ENCODE data around the gene BSG.
"Not testable (repeated sequence)": the region's sequence is repeated elsewhere in the genome, so short reads cannot be mapped to it uniquely, and the experiment has no call there.

Gene BSG

GRCh38 chr19:604355-604754 is 32.0 kb downstream of the BSG start:
- no peak for DNase-seq (ENCODE audit: low spot score)

GRCh38 chr19:605061-605971 is 32.9 kb downstream of the BSG start:
- DNase-seq (ENCODE audit: low spot score), result not testable (repeated sequence)

DNA sequence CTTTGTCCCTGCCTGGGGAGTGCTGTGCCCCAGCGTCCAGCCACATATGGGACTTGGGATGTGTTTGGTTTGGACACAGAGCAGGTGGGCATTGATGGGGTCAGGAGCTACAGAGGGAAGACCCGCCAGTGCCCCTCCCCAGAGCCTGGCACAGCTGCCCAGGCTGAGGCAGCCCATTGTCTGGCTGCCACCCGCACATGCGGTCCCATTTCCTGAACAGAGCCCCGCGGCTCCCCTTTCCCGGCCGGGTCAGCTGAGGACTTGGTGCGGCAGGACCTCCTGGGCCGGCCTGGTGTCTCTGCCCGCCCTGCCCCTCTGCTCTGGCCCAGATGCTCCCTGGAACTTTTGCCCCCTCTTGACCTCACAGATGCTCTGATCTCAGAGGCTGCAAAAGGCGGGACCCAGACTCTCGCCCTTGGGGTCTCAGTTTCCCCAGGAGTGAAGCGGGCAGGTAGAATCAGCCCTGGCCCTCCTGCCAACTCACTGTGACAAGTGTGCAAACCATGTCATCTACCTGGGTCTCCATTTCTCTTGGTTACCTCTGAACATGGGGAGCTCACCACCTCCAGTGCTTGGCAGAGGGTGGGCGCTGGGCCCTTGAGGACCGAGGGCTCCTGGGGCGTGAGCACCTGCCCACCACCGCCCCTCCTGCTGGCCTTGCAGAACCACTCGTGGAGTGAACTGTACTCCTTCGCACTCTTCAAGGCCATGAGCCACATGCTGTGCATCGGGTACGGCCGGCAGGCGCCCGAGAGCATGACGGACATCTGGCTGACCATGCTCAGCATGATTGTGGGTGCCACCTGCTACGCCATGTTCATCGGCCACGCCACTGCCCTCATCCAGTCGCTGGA is 35.1 kb downstream of the BSG start:
- no peak for DNase-seq (ENCODE audit: low spot score)

DNA sequence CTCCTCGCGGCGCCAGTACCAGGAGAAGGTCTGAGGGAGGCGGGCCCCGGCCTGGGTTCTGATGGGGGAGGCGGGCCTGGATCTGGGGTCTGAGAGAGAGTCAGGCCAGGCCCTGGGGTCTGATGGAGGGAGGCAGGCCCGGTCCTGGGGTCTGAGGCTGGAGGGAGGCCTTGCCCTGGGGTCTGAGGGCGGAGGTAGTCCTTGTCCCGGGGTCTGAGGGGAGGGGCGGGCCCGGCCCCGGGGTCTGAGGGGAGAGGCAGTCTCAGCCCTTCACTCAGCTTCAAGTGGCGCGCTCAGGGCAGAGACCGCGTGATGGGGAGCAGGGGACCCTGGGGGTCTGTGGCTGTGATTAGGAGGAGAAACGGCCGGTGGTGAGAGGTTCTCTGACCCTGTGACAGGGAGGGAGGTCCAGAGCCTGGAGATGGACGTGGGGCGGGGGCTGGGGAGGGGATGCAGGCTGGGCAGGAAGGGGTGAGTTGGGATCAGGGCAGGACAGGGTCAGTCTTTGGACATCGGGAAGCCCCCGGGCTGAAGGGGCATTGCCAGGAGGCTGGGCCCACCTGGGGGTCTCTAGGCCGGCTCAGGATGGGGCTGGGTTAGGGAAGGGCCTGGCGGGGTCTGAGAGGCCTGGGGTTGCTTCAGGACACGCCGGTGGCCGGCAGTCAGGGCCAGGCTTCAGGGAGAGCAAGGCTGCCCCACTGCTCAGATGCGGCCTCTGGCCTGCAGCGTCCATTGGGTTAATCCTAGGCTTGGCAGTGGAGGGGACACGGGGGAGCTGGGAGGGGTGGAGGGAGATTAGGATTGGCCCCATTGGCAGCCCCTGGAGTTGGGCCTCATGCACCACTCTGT is 36.0 kb downstream of the BSG start:
- DNase-seq (ENCODE audit: low spot score), result no peak

DNA sequence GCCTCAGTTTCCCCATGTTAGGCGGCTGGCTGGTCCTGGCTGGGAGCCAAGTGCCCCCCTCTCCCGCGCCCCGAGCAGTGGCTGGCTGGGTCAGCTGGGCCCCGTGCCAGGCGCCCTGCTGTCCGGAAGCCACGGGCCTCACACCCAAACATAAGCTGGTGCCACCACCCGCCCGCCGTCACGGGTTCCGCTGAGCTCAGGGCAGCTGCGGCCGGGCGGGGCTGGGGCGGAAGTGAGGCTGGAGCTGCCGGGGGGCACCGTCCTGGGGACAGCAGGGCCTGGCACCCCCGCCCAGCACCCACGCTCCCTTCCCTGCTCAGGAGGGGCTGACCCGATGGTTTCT is 36.6 kb downstream of the BSG start:
- no peak for DNase-seq (ENCODE audit: low spot score)

- peak; percentile 53 for DNase-seq (ENCODE audit: low spot score)
Observed at GRCh38 chr19:610071-610800, 37.8 kb downstream of the BSG start.

GRCh38 chr19:610801-611480 is 38.5 kb downstream of the BSG start:
- peak; percentile 61 for DNase-seq (ENCODE audit: low spot score)

GRCh38 chr19:611481-611868 is 39.1 kb downstream of the BSG start:
- DNase-seq (ENCODE audit: low spot score), result peak; percentile 28

DNA sequence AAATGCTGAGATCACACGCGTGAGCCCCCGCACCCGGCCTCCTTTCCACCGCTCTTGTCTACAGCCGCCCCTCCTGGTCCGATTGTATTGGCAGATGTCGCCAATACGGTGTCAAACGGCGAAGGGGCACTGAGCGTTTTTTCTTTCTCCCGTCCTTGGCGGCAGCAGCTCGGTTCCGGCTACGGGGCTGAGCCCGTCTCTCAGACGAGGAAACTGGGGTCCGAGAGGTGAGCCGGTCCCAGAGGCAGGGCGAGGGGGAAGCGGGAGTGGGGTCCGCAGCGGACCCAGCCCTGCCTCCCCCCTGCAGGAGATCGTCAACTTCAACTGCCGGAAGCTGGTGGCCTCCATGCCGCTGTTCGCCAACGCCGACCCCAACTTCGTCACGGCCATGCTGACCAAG is 40.5 kb downstream of the BSG start:
- no peak for DNase-seq (ENCODE audit: low spot score)

DNA sequence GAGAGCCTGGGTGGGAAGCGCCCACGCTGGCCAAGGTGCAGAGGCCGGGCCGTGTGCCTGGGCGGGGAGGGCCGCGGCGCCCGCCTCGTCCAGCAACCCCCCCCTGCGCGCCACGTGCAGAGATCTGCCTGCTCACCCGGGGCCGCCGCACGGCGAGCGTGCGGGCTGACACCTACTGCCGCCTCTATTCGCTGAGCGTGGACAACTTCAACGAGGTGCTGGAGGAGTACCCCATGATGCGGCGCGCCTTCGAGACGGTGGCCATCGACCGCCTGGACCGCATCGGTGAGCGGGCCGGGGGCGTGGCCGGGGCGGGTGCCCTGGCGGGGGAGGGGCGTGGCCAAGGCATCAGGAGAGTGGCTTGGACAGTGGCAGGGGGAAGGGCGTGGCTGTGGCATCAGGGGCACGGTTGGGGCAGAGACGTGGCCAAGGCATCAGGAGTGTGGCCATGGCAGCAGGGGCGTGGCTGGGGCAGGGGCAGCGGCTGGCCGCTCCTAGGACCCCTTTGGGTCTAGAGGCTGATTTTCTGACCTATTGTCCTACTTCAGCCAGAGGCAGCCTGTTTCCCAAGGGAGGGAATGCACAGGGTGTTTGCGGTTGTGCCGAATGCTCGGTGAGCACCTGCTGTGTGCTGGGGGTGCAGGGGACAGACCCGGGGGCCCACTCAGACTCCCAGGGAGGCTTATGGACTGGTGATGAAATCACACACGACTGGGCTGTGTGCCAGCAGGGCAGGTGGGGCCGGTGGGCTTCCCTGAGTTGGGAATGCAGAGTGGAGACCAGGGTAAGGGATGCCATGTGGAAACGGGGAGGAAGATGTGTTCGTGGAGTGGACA is 41.6 kb downstream of the BSG start:
- no peak for DNase-seq (ENCODE audit: low spot score)

- no peak for DNase-seq (ENCODE audit: low spot score)
Observed at GRCh38 chr19:615619-616018, 43.2 kb downstream of the BSG start.

- DNase-seq (ENCODE audit: low spot score), result no peak
Observed at GRCh38 chr19:616062-616700, 43.8 kb downstream of the BSG start.

GRCh38 chr19:616747-617526 is 44.5 kb downstream of the BSG start:
- no peak for DNase-seq (ENCODE audit: low spot score)

- DNase-seq (ENCODE audit: low spot score), result no peak
Observed at GRCh38 chr19:617551-618246, 45.3 kb downstream of the BSG start.

GRCh38 chr19:618247-618619 is 45.8 kb downstream of the BSG start:
- DNase-seq (ENCODE audit: low spot score), result no peak

- no peak for DNase-seq (ENCODE audit: low spot score)
Observed at GRCh38 chr19:618674-619285, 46.4 kb downstream of the BSG start.

DNA sequence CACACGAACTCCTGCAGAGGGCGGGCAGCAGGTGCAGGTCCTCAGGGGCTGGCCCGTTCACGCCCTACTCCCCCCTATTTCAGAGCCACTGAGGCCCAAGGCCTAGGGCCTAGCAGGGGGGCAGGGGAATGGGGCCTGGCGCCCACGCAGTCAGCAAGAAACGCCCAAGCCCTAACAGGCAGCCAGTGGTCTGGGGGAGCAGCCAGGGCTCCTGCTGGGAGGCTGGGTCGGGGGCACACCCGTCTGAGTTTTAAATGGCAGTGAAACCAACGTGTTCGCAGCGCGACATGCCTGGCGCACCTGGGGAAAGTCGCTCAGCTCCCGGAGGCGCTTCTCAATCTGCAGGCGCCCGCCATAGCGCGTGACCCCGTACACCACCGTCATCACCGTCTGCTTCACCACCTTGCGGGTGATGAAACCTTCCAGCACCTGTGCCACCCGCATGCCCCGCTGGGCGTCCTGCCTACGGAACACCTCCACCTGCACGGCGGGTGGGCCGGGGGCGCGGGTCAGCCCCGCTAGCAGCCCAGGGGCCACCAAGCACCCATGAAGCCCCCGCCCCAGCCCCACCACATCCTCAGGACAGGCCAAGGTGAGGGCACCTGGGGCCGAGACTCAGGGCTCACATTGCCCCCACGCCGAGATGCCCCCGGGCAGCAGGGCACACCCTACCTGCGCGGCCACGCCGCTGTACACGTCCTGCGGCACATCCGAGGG is 47.0 kb downstream of the BSG start:
- no peak for DNase-seq (ENCODE audit: low spot score)
